GM12872 (cell line): ENCODE measurements around the gene IQSEC3.

Source experiments
- CTCF ChIP-seq: IDR thresholded peaks from 3 replicates; pipeline ENCODE4 v1.5.1; 2011; ENCODE audit warnings: low read depth, mild to moderate bottlenecking, low read length, moderate library complexity; ENCODE audit not compliant: insufficient read depth

The IQSEC3 gene

GRCh38 chr12:131732-132495 lies 65.3 kb downstream of the IQSEC3 start:
- no peak for TF ChIP-seq CTCF

GRCh38 chr12:135138-135537 lies 68.6 kb downstream of the IQSEC3 start:
- TF ChIP-seq CTCF, result no peak

GRCh38 chr12:138171-138897 lies 71.8 kb downstream of the IQSEC3 start:
- TF ChIP-seq CTCF, result no peak

- TF ChIP-seq CTCF, result no peak
Observed at GRCh38 chr12:138898-139534, 72.4 kb downstream of the IQSEC3 start.

GRCh38 chr12:139585-139984 lies 73.0 kb downstream of the IQSEC3 start:
- no peak for TF ChIP-seq CTCF

GRCh38 chr12:140162-140561 lies 73.6 kb downstream of the IQSEC3 start:
- TF ChIP-seq CTCF, result no peak

GRCh38 chr12:143964-144649 lies 77.5 kb downstream of the IQSEC3 start:
- TF ChIP-seq CTCF, result no peak
